Muscle of leg (tissue), 16 donors: Measurements from ENCODE around the gene MYZAP. TPM values are rescaled to one million over a fixed set of nuclear protein-coding genes. Genes with fewer than 3 reads are reported as not detected.
A peak's percentile ranks its signal among the peaks of the same experiment; 100 is the strongest.

ENCODE experiments used
- DNase-seq: peaks from one replicate; pipeline ENCODE4 v3.0.0; 2013
- H3K27ac ChIP-seq: one replicate; pipeline ENCODE4 v1.5.1; 2013; ENCODE audit warnings: mild to moderate bottlenecking, low read length, control low read depth
- H3K27me3 ChIP-seq: one replicate; pipeline ENCODE4 v1.6.1; 2013; ENCODE audit warnings: low read length; ENCODE audit not compliant: control insufficient read depth, insufficient read depth
- H3K36me3 ChIP-seq: one replicate; pipeline ENCODE4 v1.6.1; 2013; ENCODE audit warnings: low read length; ENCODE audit not compliant: control insufficient read depth, insufficient read depth
- H3K4me1 ChIP-seq: one replicate; pipeline ENCODE4 v1.6.1; 2013; ENCODE audit warnings: low read length; ENCODE audit not compliant: control insufficient read depth, insufficient read depth
- H3K4me3 ChIP-seq: one replicate; pipeline ENCODE4 v1.5.1; 2013; ENCODE audit warnings: low read length, control low read depth
- H3K9me3 ChIP-seq: replicated peaks from 2 replicates; pipeline ENCODE4 v1.6.1; 2013; ENCODE audit warnings: low read depth, low read length; ENCODE audit not compliant: control insufficient read depth
- WGBS: methylation state at CpG from one replicate; pipeline ENCODE4 v1.1.5; 2013; ENCODE audit warnings: missing lambda C conversion rate; ENCODE audit not compliant: insufficient coverage; 5-methylcytosine and 5-hydroxymethylcytosine counted together
- long read RNA-seq, 11 donors: transcript quantifications; one replicate each; lab custom pipeline, GENCODE V29; 2026
- polyA plus RNA-seq, 8 donors: library from polyadenylated mRNA; unstranded; fragments of 120-200 nt; gene quantifications; one replicate each; pipeline versions ENCODE4 v1.2.1 to v1.2.3, GENCODE V29; 2013; ENCODE audit warnings: inconsistent platforms in 1 of 8, low replicate concordance in 1 of 8; ENCODE audit not compliant: insufficient read length in 8 of 8, insufficient read depth in 1 of 8
- total RNA-seq: library from RNA; stranded (reverse); fragments of 120-200 nt; gene quantifications from one replicate; pipeline ENCODE4 v1.2.4, GENCODE V29; 2013

MYZAP gene, protein sequence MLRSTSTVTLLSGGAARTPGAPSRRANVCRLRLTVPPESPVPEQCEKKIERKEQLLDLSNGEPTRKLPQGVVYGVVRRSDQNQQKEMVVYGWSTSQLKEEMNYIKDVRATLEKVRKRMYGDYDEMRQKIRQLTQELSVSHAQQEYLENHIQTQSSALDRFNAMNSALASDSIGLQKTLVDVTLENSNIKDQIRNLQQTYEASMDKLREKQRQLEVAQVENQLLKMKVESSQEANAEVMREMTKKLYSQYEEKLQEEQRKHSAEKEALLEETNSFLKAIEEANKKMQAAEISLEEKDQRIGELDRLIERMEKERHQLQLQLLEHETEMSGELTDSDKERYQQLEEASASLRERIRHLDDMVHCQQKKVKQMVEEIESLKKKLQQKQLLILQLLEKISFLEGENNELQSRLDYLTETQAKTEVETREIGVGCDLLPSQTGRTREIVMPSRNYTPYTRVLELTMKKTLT
- total RNA-seq (2.9 TPM), polyA plus RNA-seq (1 to 10 TPM; 2.4 to 4.9 (median 4.1) TPM)
- long read RNA-seq, donor 1: 0 reads
- long read RNA-seq, donor 2: 0 reads
- long read RNA-seq, donor 3: 0 reads
- long read RNA-seq, donor 4: 0 reads
- long read RNA-seq, donor 5, transcript MYZAP-201 (13 exons, 2,361 nt): major isoform, 6 of 6 reads
- long read RNA-seq, donor 5, partial matches to known transcripts: 0 of 6 reads
- long read RNA-seq, donor 5, other reads (novel, unspliced or antisense): 0 of 6 reads
- long read RNA-seq, donor 6: 0 reads
- long read RNA-seq, donor 7, partial matches to known transcripts: 0 of 2 reads
- long read RNA-seq, donor 7, other reads (novel, unspliced or antisense): 0 of 2 reads
- long read RNA-seq, donor 8: 0 reads
- long read RNA-seq, donor 9: 0 reads
- long read RNA-seq, donor 10, partial matches to known transcripts: 0 of 1 reads
- long read RNA-seq, donor 10, other reads (novel, unspliced or antisense): 0 of 1 reads
- long read RNA-seq, donor 11: 0 reads

DNA sequence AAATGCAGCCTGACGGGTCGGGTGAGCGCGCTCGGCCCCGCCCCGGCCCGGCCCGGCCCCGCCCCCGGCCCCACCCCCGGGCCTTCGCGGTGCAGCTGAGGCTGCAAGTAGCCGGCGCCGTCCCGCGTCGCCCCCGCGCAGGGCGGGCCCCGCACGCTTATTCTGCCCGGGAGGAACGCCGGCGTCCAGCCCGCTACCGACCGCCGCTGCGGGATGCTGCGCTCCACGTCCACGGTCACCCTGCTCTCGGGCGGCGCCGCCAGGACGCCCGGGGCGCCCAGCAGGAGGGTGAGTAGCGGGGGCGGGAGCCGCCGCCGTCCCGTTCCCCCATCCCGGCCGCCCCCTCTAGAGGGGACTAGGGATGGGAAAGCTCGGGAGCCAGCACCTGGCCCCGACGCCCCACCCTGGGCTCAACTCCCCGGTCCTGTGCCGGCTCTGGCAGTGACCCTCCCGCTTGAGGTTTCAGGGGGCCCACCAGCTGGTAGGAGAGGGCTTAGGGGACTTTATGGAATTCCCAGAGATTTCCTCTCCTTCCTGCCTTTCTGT, at the start of gene MYZAP:
Gene MYZAP (plus strand): TSS at position 83 of the 546 bp plus-strand sequence. CDS start 131 bp downstream, at position 214.
- Histone ChIP-seq H3K9me3 (no peaks in the 10 kb centered on the region), H3K4me3 (peak within 1 kb of the TSS; percentile 45), H3K27me3 (peaks cover 13% of the 10 kb centered on the region), H3K27ac (no peak within 1 kb of the TSS), H3K4me1 (peaks cover 22% of the 10 kb centered on the region), H3K36me3 (no peaks in the 10 kb centered on the region)
- peak; percentile 50 for DNase-seq
- under 1% methylated on average over 49 of the region's 58 CpGs for WGBS

DNA sequence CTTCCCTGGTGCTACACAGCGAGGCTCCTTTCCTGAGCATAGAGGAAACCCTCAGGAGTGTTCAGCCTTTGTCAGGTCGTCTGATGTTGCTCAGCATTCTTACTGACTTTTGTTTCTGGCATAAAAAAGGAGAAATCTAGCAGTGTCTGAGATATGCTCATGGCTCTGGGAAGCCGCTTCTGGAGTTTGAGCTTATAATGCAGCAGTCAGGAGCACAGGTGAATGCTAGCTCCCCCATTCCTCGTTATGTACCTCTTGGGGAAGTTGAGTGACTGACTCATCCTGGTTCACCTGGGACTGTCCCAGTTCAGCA, 49.2 kb upstream of the MYZAP start:
- Histone ChIP-seq H3K27ac (no peak overlapping the region), H3K27me3 (no peaks in the 10 kb centered on the region), H3K4me1 (peaks cover 40% of the 10 kb centered on the region), H3K36me3 (peaks cover under 1% of the 10 kb centered on the region), H3K9me3 (no peaks in the 10 kb centered on the region), H3K4me3 (no peak overlapping the region)
- no peak for DNase-seq
- 45% methylated on average over 2 of the region's 4 CpGs for WGBS

DNA sequence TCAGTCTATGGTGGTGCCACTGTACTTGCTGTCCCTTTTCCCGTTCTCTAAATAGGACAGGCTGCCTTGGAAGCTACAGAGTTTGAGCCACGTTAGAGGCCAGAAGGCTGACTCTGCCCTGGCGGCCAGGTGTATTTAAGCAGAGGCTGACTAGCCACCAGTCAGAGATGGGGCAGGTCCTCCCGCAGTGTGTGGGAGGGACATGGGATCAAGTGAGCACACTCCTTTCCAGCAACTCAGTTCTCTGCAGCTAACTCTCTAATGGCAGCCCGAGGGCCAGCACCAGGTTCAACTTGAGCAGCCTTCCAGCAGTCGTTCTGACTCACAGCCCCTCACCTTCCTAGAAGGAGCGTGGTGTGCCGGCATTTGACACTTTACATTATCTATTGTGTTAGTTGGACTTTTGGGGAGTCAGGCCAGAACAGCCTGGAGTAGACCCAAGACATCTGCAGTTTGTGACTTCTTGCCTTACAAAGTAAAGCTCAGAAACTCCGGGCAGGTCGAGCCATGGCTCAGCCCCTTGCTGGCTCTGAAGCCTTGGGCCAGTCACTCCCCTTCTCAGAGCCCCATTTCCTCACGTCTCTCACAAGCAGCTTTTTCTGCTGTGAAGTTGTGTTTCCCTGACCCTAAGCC, 46.7 kb upstream of the MYZAP start:
- Histone ChIP-seq H3K27me3 (no peaks in the 10 kb centered on the region), H3K4me1 (peaks cover 30% of the 10 kb centered on the region), H3K4me3 (no peak overlapping the region), H3K27ac (peak overlapping the region; percentile 25), H3K9me3 (no peaks in the 10 kb centered on the region), H3K36me3 (peaks cover 3% of the 10 kb centered on the region)
- DNase-seq: peak; percentile 71
- 52% methylated on average over 7 of the region's 11 CpGs for WGBS

DNA sequence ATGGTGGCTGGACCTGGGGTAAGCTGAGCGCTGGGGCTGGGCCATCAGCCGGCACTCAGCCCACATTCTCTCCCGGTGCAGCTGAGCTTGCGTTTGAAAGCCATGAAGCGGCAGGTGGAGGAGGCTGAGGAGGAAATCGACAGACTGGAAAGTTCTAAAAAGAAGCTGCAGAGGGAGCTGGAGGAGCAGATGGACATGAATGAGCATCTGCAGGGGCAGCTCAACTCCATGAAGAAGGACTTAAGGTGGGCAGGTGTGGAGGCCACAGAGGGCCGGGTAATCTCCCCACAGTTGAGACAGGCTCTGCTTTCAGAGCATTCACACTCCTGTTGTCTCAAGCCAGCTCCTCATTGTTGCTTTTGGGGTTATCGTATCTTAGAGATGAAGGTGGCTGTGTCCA, 45.7 kb upstream of the MYZAP start:
- no peak overlapping the region for H3K4me3 ChIP-seq
- H3K9me3 ChIP-seq: no peaks in the 10 kb centered on the region
- WGBS: 65% methylated on average over 6 of the region's 8 CpGs
- peaks cover 3% of the 10 kb centered on the region for H3K36me3 ChIP-seq
- DNase-seq: no peak
- H3K27me3 ChIP-seq: no peaks in the 10 kb centered on the region
- H3K27ac ChIP-seq: no peak overlapping the region
- peaks cover 38% of the 10 kb centered on the region for H3K4me1 ChIP-seq

DNA sequence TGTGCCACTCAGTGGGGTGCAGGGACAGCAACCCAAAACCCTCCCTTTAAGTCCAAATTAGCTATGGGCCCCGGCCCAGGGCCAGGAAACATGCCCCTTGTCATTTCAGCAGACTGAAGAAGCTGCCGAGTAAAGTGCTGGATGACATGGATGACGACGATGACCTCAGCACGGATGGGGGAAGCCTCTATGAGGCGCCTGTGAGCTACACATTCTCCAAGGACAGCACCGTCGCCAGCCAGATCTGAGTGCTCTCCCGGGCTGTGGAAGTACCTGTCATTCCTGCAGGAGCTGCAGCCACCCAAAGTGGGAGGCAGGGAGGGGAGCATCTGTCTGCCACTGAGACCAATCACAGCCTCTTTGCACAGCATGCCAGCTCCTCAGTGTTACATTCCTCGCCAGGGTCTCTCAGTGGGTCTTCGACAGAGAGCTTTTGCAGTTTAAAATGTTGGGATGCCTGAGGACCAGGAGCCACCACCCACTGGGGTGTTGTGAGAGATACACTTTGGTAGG, 44.4 kb upstream of the MYZAP start:
- no peak for DNase-seq
- Histone ChIP-seq H3K27me3 (no peaks in the 10 kb centered on the region), H3K9me3 (no peaks in the 10 kb centered on the region), H3K4me1 (peaks cover 44% of the 10 kb centered on the region), H3K4me3 (no peak overlapping the region), H3K36me3 (peaks cover 3% of the 10 kb centered on the region), H3K27ac (no peak overlapping the region)
- 67% methylated on average over 8 of the region's 11 CpGs for WGBS

DNA sequence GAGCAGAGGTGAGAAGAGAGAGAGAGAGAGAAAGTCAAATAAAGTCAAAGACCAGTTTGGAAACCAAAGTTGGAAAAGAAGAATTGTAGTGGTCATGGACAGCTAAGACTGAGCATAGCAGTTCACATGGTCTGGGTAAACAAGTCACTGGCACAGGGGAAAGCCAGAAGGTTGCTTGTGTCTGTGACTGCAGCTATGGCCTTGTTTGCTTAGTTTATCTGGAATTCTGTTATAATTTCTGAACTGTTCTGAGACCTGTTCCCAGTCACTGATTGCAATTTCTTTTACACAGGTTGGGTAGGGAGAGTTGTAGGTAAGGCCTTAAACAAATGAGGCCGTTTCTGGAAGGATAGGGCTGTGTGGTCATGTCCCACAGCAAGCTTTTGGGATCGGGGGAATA, 43.4 kb upstream of the MYZAP start:
- Histone ChIP-seq H3K4me1 (peaks cover 53% of the 10 kb centered on the region), H3K36me3 (peaks cover 3% of the 10 kb centered on the region), H3K9me3 (no peaks in the 10 kb centered on the region), H3K4me3 (no peak overlapping the region), H3K27ac (no peak overlapping the region), H3K27me3 (no peaks in the 10 kb centered on the region)
- no peak for DNase-seq
- WGBS: 69% methylated on average over 2 of the region's 2 CpGs

DNA sequence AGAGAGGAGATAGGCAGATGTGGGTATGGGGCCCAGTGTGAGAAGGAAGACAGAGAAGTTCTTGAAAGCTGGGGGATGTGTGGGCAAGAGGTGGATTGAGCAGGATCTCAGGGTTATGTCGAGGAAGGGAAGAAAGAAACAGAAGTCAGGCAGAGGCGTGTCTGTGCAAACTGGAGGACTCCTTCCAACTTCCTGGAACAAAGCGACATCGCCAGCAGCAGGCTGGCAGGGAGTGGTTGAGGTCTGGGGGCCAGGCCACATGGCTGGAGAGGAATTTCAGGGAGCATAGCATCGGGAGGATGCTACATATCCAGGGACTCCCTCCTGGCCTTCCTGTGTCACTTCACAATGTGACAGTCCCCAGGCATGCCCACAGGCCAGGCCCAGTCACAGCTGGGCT, 42.9 kb upstream of the MYZAP start:
- Histone ChIP-seq H3K36me3 (peaks cover 3% of the 10 kb centered on the region), H3K4me3 (no peak overlapping the region), H3K4me1 (peaks cover 58% of the 10 kb centered on the region), H3K9me3 (no peaks in the 10 kb centered on the region), H3K27me3 (no peaks in the 10 kb centered on the region), H3K27ac (no peak overlapping the region)
- no peak for DNase-seq
- 86% methylated on average over 2 of the region's 5 CpGs for WGBS

DNA sequence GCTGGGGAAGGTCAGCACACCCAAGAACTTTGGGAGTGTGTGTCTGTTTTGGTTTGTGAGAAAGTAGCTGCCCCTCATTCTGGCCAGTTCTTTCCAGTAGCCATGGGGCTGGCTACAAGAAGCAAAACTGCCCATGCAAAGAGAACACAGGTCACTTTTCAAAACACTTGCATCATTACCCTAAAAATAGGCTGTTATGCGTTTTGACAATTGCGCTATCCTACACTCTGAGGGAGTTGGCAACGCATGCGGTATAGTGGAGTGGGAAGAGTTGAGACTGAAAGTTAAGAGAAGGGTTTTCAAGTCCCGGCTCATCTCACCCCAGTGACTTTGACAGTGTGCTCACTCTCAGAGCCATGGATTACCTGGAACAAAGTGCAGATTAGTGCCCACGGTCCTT, 41.8 kb upstream of the MYZAP start:
- no peak for DNase-seq
- no peak overlapping the region for H3K4me3 ChIP-seq
- peaks cover 3% of the 10 kb centered on the region for H3K36me3 ChIP-seq
- WGBS: 83% methylated on average over 4 of the region's 6 CpGs
- H3K9me3 ChIP-seq: no peaks in the 10 kb centered on the region
- peaks cover 68% of the 10 kb centered on the region for H3K4me1 ChIP-seq
- no peaks in the 10 kb centered on the region for H3K27me3 ChIP-seq
- no peak overlapping the region for H3K27ac ChIP-seq

DNA sequence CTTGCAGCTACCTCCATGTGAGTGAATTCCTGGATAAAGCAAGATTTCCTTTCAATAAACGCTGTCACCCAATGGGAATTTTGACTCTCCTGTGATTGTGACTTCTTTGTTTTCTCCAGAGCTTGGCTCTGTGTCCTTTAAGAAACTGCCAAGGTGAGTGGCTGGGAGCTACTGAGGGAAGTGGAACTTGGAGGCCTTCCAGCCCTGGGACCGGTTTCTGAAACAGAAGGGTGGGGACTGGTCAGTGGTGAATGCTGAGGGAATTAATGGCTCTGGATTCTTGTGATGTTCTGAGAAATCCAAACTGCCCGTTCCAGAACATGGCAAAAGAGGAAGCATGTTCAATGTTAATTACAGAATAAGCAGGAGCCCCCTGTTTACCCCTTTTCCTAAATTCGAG, 41.1 kb upstream of the MYZAP start:
- peaks cover 65% of the 10 kb centered on the region for H3K4me1 ChIP-seq
- no peak overlapping the region for H3K4me3 ChIP-seq
- no peaks in the 10 kb centered on the region for H3K27me3 ChIP-seq
- peaks cover 3% of the 10 kb centered on the region for H3K36me3 ChIP-seq
- no peaks in the 10 kb centered on the region for H3K9me3 ChIP-seq
- WGBS: 69% methylated on average over 2 of the region's 4 CpGs
- peak overlapping the region; percentile 73 for H3K27ac ChIP-seq
- peak; percentile 51 for DNase-seq
